ENCODE measurements around the gene IFNAR1.

DNA sequence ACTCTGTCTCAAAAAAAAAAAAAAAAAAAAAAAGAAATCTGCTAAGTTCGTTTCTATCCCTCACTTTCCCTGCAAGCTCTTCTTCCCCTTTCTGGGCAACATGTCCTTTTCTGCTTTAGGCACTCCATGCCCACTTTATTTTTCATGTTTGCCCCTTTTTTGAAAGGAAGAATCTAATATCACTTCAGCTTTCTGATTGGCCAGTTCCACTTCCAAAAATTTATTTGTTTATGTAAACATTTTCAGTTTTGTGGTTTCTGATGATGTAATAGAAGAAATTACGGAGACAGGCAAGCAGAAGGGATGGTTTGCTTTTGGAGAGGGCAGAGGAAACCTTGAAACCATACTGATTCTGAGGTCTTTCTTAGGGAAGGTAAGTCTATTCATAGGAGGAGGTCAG is 15.1 kb downstream of the IFNAR1 start:
- TF ChIP-seq CTCF (conservative IDR thresholded peaks at IDR 0.05; ENCODE audit: low read length) = no peak
- TF ChIP-seq EZH2phosphoT487 (IDR thresholded peaks at IDR 0.05; ENCODE audit: borderline replicate concordance, low read depth, low read length) = no peak
